ENCODE results near the gene ABHD17B. TPM values are rescaled to one million over a fixed set of nuclear protein-coding genes. Genes with fewer than 3 reads are reported as not detected.

Gene ABHD17B
- total RNA-seq, 2 donors from 2014 or later, result 20.6 to 33.6 TPM

GRCh38 chr9:71886015-71886414, 25.0 kb downstream of the ABHD17B start:
- no peak for TF ChIP-seq CTCF (IDR thresholded peaks at IDR 0.05)
- Histone ChIP-seq H3K4me1 (no peaks in the 10 kb centered on the region), H3K9me3 (no peaks in the 10 kb centered on the region), H3K27me3 (no peaks in the 10 kb centered on the region), H3K36me3 (no peaks in the 10 kb centered on the region), H3K9ac (ENCODE audit: low read depth in 2 of 2, low read length in 2 of 2) (no peak overlapping the region), H3K4me3 (no peak overlapping the region), H3K27ac (no peak overlapping the region)
- intact Hi-C loops (cut with DNase I), result no loop called here
- no peak for DNase-seq

GRCh38 chr9:71885467-71885866, 25.5 kb downstream of the ABHD17B start:
- Histone ChIP-seq H3K36me3 (no peaks in the 10 kb centered on the region), H3K9me3 (no peaks in the 10 kb centered on the region), H3K27me3 (no peaks in the 10 kb centered on the region), H3K4me3 (no peak overlapping the region), H3K4me1 (no peaks in the 10 kb centered on the region), H3K9ac (ENCODE audit: low read depth in 2 of 2, low read length in 2 of 2) (no peak overlapping the region), H3K27ac (no peak overlapping the region)
- no peak for TF ChIP-seq CTCF (IDR thresholded peaks at IDR 0.05)
- no peak for DNase-seq
- intact Hi-C loops (cut with DNase I), result no loop called here

- intact Hi-C loops (cut with DNase I), result no loop called here
- no peak for DNase-seq
- Histone ChIP-seq H3K36me3 (no peaks in the 10 kb centered on the region), H3K4me1 (no peaks in the 10 kb centered on the region), H3K27me3 (no peaks in the 10 kb centered on the region), H3K9ac (ENCODE audit: low read depth in 2 of 2, low read length in 2 of 2) (no peak overlapping the region), H3K4me3 (no peak overlapping the region), H3K27ac (no peak overlapping the region), H3K9me3 (no peaks in the 10 kb centered on the region)
- TF ChIP-seq CTCF (IDR thresholded peaks at IDR 0.05), result no peak
Observed at GRCh38 chr9:71884005-71884404, 27.0 kb downstream of the ABHD17B start.

GRCh38 chr9:71879644-71880174, 31.3 kb downstream of the ABHD17B start:
- no peaks in the 10 kb centered on the region for H3K9me3 ChIP-seq
- H3K4me3 ChIP-seq, result no peak overlapping the region
- no peak for TF ChIP-seq CTCF (IDR thresholded peaks at IDR 0.05)
- intact Hi-C loops (cut with DNase I), result no loop called here
- no peak for DNase-seq
- H3K36me3 ChIP-seq, result no peaks in the 10 kb centered on the region
- no peaks in the 10 kb centered on the region for H3K4me1 ChIP-seq
- no peaks in the 10 kb centered on the region for H3K27me3 ChIP-seq
- H3K9ac ChIP-seq (ENCODE audit: low read depth in 2 of 2, low read length in 2 of 2), result no peak overlapping the region
- H3K27ac ChIP-seq, result no peak overlapping the region

- no peaks in the 10 kb centered on the region for H3K27me3 ChIP-seq
- DNase-seq, result no peak
- no peak for TF ChIP-seq CTCF (IDR thresholded peaks at IDR 0.05)
- H3K36me3 ChIP-seq, result no peaks in the 10 kb centered on the region
- H3K27ac ChIP-seq, result no peak overlapping the region
- no peaks in the 10 kb centered on the region for H3K4me1 ChIP-seq
- intact Hi-C loops (cut with DNase I), result no loop called here
- H3K4me3 ChIP-seq, result no peak overlapping the region
- no peak overlapping the region for H3K9ac ChIP-seq (ENCODE audit: low read depth in 2 of 2, low read length in 2 of 2)
- no peaks in the 10 kb centered on the region for H3K9me3 ChIP-seq
Observed at GRCh38 chr9:71878327-71879274, 32.4 kb downstream of the ABHD17B start.
